GM23338 (cell line): ENCODE data around the gene SELENOV.

ENCODE experiments used
- CREB1 ChIP-seq: fragments of 250-450 bp; sonication (Bioruptor Pico); IDR thresholded peaks from 2 replicates; pipeline ENCODE4 v1.5.0; 2020; ENCODE audit warnings: low read depth, mild to moderate bottlenecking, moderate library complexity
- CTCF ChIP-seq, 2 experiments: fragments of 200-600 bp in 1 of 2; sonication (generic) in 1 of 2; conservative IDR thresholded peaks; 2 replicates each; pipeline versions ENCODE4 v1.5.1 to v1.6.1; 2016 to 2017; ENCODE audit warnings: antibody characterized with exemption in 2 of 2, low read depth in 2 of 2, mild to moderate bottlenecking in 2 of 2, moderate library complexity in 1 of 2
- ETS1 ChIP-seq: IDR thresholded peaks from 2 replicates; pipeline ENCODE4 v1.6.1; 2016; ENCODE audit warnings: antibody characterized with exemption
- EZH2 ChIP-seq: fragments of 200-600 bp; sonication (generic); IDR thresholded peaks from one replicate; pipeline ENCODE4 v1.8.0; 2017; ENCODE audit warnings: antibody characterized with exemption, mild to moderate bottlenecking, low read depth; ENCODE audit not compliant: unreplicated experiment
- POLR2AphosphoS5 ChIP-seq: IDR thresholded peaks from 2 replicates; pipeline ENCODE4 v1.6.1; 2016; ENCODE audit warnings: antibody characterized with exemption, low read depth
- REST ChIP-seq: IDR thresholded peaks from one replicate; pipeline ENCODE4 v1.6.1; 2018; ENCODE audit warnings: antibody characterized with exemption; ENCODE audit not compliant: unreplicated experiment

- TF ChIP-seq CREB1 (CRISPR knock-in tag) = no peak
- TF ChIP-seq CTCF (conservative IDR thresholded peaks at IDR 0.05; ENCODE audit: low read depth in 2 of 2) = no peak
- no peak for TF ChIP-seq EZH2
- TF ChIP-seq POLR2AphosphoS5 = no peak
- no peak for TF ChIP-seq ETS1
- TF ChIP-seq REST = no peak
Observed at GRCh38 chr19:39509233-39509632, 5.7 kb upstream of the SELENOV start.
